K562 (cell line): ENCODE data around the gene TTN. TPM values are rescaled to one million over a fixed set of nuclear protein-coding genes. Genes with fewer than 3 reads are reported as not detected.

Source experiments
- ATAC-seq: fragments of 200-7000 bp; cut with Tn5 transposase; 3 replicates; pipeline ENCODE4 v1.9.1; 2020; ENCODE audit warnings: moderate library complexity
- BruUV-seq: library from RNA; stranded (reverse); fragments of 400-500 nt; replicated peaks from 2 replicates; lab custom pipeline; 2021; lab: Mats Ljungman, UMichigan
- CTCF ChIA-PET: fragments of 300-600 bp; formaldehyde crosslinking; extraction: SDS; loops from one replicate; lab custom pipeline; 2021; ENCODE audit warnings: low intra/inter-chr PET ratio; lab: Yijun Ruan, JAX
- POLR2A ChIA-PET: fragments of 300-600, 350-650 bp; sonication (Branson Sonifier 250); formaldehyde crosslinking; extraction: SDS; loops from one replicate; lab custom pipeline; 2021; ENCODE audit warnings: antibody characterized with exemption, inconsistent platforms; lab: Yijun Ruan, JAX
- DNase-seq, 4 experiments: peaks; one replicate each; pipeline versions ENCODE4 v3.0.0 to v3.0.0-alpha.2; 2011 to 2018; ENCODE audit warnings: low spot score in 3 of 4, mixed read lengths in 3 of 4; ENCODE audit errors: extremely low read depth in 1 of 4
- FAIRE-seq: peaks from 2 replicates; lab custom pipeline; 2011; peaks lifted over from hg19 to GRCh38; lab: Jason Lieb, UNC
- H2AFZ ChIP-seq: 2 replicates; pipeline ENCODE4 v1.6.0; 2011; ENCODE audit warnings: low read depth, low read length, control low read depth, inconsistent platforms
- H3K27ac ChIP-seq: fragments of 200-600 bp; 3 replicates; pipeline ENCODE4 v1.8.0; 2011; ENCODE audit warnings: low read depth, mild to moderate bottlenecking, control low read depth, inconsistent platforms, low read length, moderate library complexity, mixed read lengths; ENCODE audit errors: extremely low read depth
- H3K27me3 ChIP-seq, 2 experiments: fragments of 300-600 bp in 1 of 2; 2 replicates in 1 of 2; 3 replicates in 1 of 2; pipeline versions ENCODE4 v1.6.0 to v1.8.0; 2011; ENCODE audit warnings: inconsistent platforms in 2 of 2, low read length in 2 of 2, mild to moderate bottlenecking in 1 of 2, mixed read lengths in 1 of 2, moderate library complexity in 1 of 2; ENCODE audit not compliant: control insufficient read depth in 2 of 2, insufficient read depth in 2 of 2
- H3K36me3 ChIP-seq: fragments of 300-600 bp; 3 replicates; pipeline ENCODE4 v1.8.0; 2011; ENCODE audit warnings: mild to moderate bottlenecking, low read length, inconsistent platforms; ENCODE audit not compliant: control insufficient read depth, insufficient read depth
- H3K4me1 ChIP-seq, 2 experiments: fragments of 200-600 bp in 1 of 2; replicated peaks in 1 of 2; 2 replicates in 1 of 2; 3 replicates in 1 of 2; pipeline versions ENCODE4 v1.5.1 to v1.8.0; 2011; ENCODE audit warnings: inconsistent platforms in 2 of 2, low read length in 2 of 2, mild to moderate bottlenecking in 1 of 2, mixed read lengths in 1 of 2, moderate library complexity in 1 of 2; ENCODE audit not compliant: control insufficient read depth in 2 of 2, insufficient read depth in 2 of 2
- H3K4me2 ChIP-seq: 2 replicates; pipeline ENCODE4 v1.6.1; 2011; ENCODE audit warnings: low read length, control low read depth, inconsistent platforms, mixed read lengths; ENCODE audit not compliant: insufficient read depth
- H3K4me3 ChIP-seq: fragments of 200-600 bp; sonication (generic), shearing (Covaris generic); 2 replicates; pipeline ENCODE4 v1.5.1; 2016; ENCODE audit warnings: control low read depth, inconsistent platforms
- H3K79me2 ChIP-seq: fragments of 200-600 bp; 3 replicates; pipeline ENCODE4 v1.8.0; 2011; ENCODE audit warnings: low read length, inconsistent platforms; ENCODE audit not compliant: control insufficient read depth, insufficient read depth
- H3K9ac ChIP-seq, 2 experiments: 2 replicates each; pipeline versions ENCODE4 v1.6.0 to v1.6.1; 2011; ENCODE audit warnings: low read depth in 2 of 2, low read length in 2 of 2, control low read depth in 1 of 2, inconsistent platforms in 1 of 2, mild to moderate bottlenecking in 1 of 2, mixed read lengths in 1 of 2; ENCODE audit not compliant: insufficient read depth in 1 of 2
- H3K9me1 ChIP-seq: one replicate; pipeline ENCODE4 v1.6.0; 2011; ENCODE audit warnings: inconsistent platforms, mild to moderate bottlenecking, low read length, moderate library complexity; ENCODE audit not compliant: control insufficient read depth, insufficient read depth
- H3K9me3 ChIP-seq: replicated peaks from 2 replicates; pipeline ENCODE4 v1.5.1; 2011; ENCODE audit warnings: low read depth, low read length, inconsistent platforms; ENCODE audit not compliant: control insufficient read depth, insufficient read depth
- H4K20me1 ChIP-seq: replicated peaks from 2 replicates; pipeline ENCODE4 v1.6.1; 2011; ENCODE audit warnings: low read length, inconsistent platforms, mixed read lengths; ENCODE audit not compliant: control insufficient read depth, insufficient read depth
- FOXK2 ChIP-seq, 2 experiments: fragments of 450-650 bp; IDR thresholded peaks in 1 of 2; conservative IDR thresholded peaks in 1 of 2; 2 replicates each; pipeline ENCODE4 v1.6.1; 2016; ENCODE audit warnings: low read depth in 2 of 2, mild to moderate bottlenecking in 1 of 2
- MAFF ChIP-seq: IDR thresholded peaks from 2 replicates; pipeline ENCODE4 v1.6.1; 2012; ENCODE audit warnings: low read length, improper control_type of control experiment
- MEF2D ChIP-seq: conservative IDR thresholded peaks from 2 replicates; pipeline ENCODE4 v1.6.1; 2016; ENCODE audit warnings: low read depth, missing genetic modification characterization, missing compliant biosample characterization
- WGBS: fragments of 100-300 bp; shearing (Covaris generic); methylation state at CpG from one replicate; pipeline ENCODE4 v1.1.6; 2016; ENCODE audit warnings: low coverage, mixed read lengths; ENCODE audit not compliant: insufficient coverage; ENCODE audit errors: missing lambda C conversion rate; 5-methylcytosine and 5-hydroxymethylcytosine counted together
- in situ Hi-C: fragments of 300-500 bp; cut with MboI; formaldehyde crosslinking; loops from 4 replicates; pipeline ENCODE4 v1.15.0; 2018; ENCODE audit warnings: inconsistent platforms, mixed read lengths
- intact Hi-C: fragments of 100-400 bp; cut with micrococcal nuclease; formaldehyde crosslinking; loops from 2 replicates; pipeline ENCODE4 v1.14.2; 2022
- polyA plus RNA-seq, 8 experiments: library from polyadenylated mRNA; depleted of rRNA in 4 of 8; stranded (reverse) in 5 of 8; unstranded in 3 of 8; fragments of >200 nt; fragmentation: Nextera tagmentation in 2 of 8; fragmentation: Illumina TruSeq in 1 of 8; extraction: Ambion mirVana in 2 of 8; extraction: Trizol in 1 of 8; gene quantifications; 2 replicates each; pipeline versions ENCODE4 v1.2.1 to v1.2.3, GENCODE V29; 2011 to 2014; ENCODE audit warnings: inconsistent platforms in 1 of 8, missing spikeins in 1 of 8
- total RNA-seq, 7 experiments: library from RNA; depleted of rRNA in 6 of 7; stranded (reverse); fragments of >200 nt in 6 of 7; fragmentation: Illumina TruSeq in 2 of 7; extraction: Trizol in 2 of 7; gene quantifications; 2 replicates each; pipeline versions ENCODE4 v1.2.1 to v1.2.3, GENCODE V29; 2011 to 2021; ENCODE audit warnings: low replicate concordance in 1 of 7

The TTN gene
- total and polyA plus RNA-seq, 9 of the 15 experiments (the other 6 are each of a cell fraction or from before 2014, with no cell fraction given) = under 0.01 to 0.20 (median 0.04) TPM; not detected in 1

- TF ChIP-seq FOXK2 (conservative IDR thresholded peaks at IDR 0.05 in 1 of 2, IDR thresholded peaks at IDR 0.05 in 1 of 2; ENCODE audit: low read depth in 2 of 2) (no peak), MEF2D (tag) (no peak)
Measured at GRCh38 chr2:178521304-178522150, 285.7 kb downstream of the TTN start (continued).

GRCh38 chr2:178517496-178517895, 289.7 kb downstream of the TTN start:
- Histone ChIP-seq H3K9me3 (no peaks in the 10 kb centered on the region; the same call in 1 of the 2 replicates), H3K4me3 (no peak overlapping the region), H3K36me3 (no peaks in the 10 kb centered on the region; the same call in 2 of the 3 replicates), H3K27me3 (no peaks in the 10 kb centered on the region), H3K79me2 (no peaks in the 10 kb centered on the region), H3K27ac (no peak overlapping the region), H2AFZ (no peak overlapping the region), H3K9me1 (no peaks in the 10 kb centered on the region), H3K4me1 (no peaks in the 10 kb centered on the region; a peak in 1 of 5 replicates), H4K20me1 (no peaks in the 10 kb centered on the region), H3K9ac (no peak overlapping the region), H3K4me2 (no peak overlapping the region)
- in situ Hi-C loops (no loop called here), intact Hi-C loops (no loop called here)
- DNase-seq (no peak), FAIRE-seq (no peak), ATAC-seq (no peak)
- BruUV-seq = no TSS peak
- WGBS = 56% methylated on average over 1 of the region's 1 CpG
- ChIA-PET POLR2A (interaction anchor here (0.6 kb wide), 1 partner anchor 1123 kb away, joined by 3 read pairs; no protein-coding TSS in a partner anchor), CTCF (no interaction called here)
- no peak for TF ChIP-seq MAFF
